H9 (cell line): Measurements from ENCODE around the gene BRD9. TPM values are rescaled to one million over a fixed set of nuclear protein-coding genes. Genes with fewer than 3 reads are reported as not detected.

ENCODE experiments used
- DNase-seq: peaks from one replicate; pipeline ENCODE4 v3.0.0-alpha.2; 2017
- H2AFZ ChIP-seq: one replicate; pipeline ENCODE4 v1.6.1; 2013; ENCODE audit warnings: mild to moderate bottlenecking, low read length, control low read depth, moderate library complexity
- H2AK5ac ChIP-seq: 2 replicates; pipeline ENCODE4 v1.6.1; 2013; ENCODE audit warnings: low read length, control low read depth, mixed read lengths; ENCODE audit not compliant: insufficient read length
- H2BK120ac ChIP-seq: one replicate; pipeline ENCODE4 v1.6.1; 2013; ENCODE audit warnings: low read depth, mild to moderate bottlenecking, low read length, control low read depth, inconsistent platforms; ENCODE audit not compliant: poor library complexity, severe bottlenecking
- H2BK12ac ChIP-seq: 2 replicates; pipeline ENCODE4 v1.6.1; 2013; ENCODE audit warnings: low read length, control low read depth, mixed read lengths, low read depth; ENCODE audit not compliant: insufficient read length
- H2BK15ac ChIP-seq: 2 replicates; pipeline ENCODE4 v1.6.1; 2013; ENCODE audit warnings: low read depth, low read length, control low read depth
- H2BK20ac ChIP-seq: one replicate; pipeline ENCODE4 v1.6.1; 2013; ENCODE audit warnings: low read depth, mild to moderate bottlenecking, low read length, control low read depth, inconsistent platforms; ENCODE audit not compliant: poor library complexity, severe bottlenecking
- H2BK5ac ChIP-seq: 2 replicates; pipeline ENCODE4 v1.6.1; 2013; ENCODE audit warnings: low read length, control low read depth, mixed read lengths; ENCODE audit not compliant: insufficient read length
- H3K14ac ChIP-seq: 2 replicates; pipeline ENCODE4 v1.6.1; 2013; ENCODE audit warnings: low read length, control low read depth; ENCODE audit not compliant: insufficient read depth
- H3K18ac ChIP-seq: 2 replicates; pipeline ENCODE4 v1.6.1; 2013; ENCODE audit warnings: low read depth, mild to moderate bottlenecking, mixed read lengths, low read length, control low read depth; ENCODE audit not compliant: insufficient read length
- H3K23ac ChIP-seq: 2 replicates; pipeline ENCODE4 v1.6.1; 2013; ENCODE audit warnings: low read length, control low read depth, mixed read lengths, low read depth; ENCODE audit not compliant: insufficient read length
- H3K23me2 ChIP-seq: 2 replicates; pipeline ENCODE4 v1.6.1; 2013; ENCODE audit warnings: low read depth, mild to moderate bottlenecking, mixed read lengths, low read length, control low read depth; ENCODE audit not compliant: insufficient read length, poor library complexity, severe bottlenecking
- H3K27ac ChIP-seq: 2 replicates; pipeline ENCODE4 v1.5.1; 2013; ENCODE audit warnings: low read length, control low read depth, mixed read lengths, low read depth; ENCODE audit not compliant: insufficient read length
- H3K27me3 ChIP-seq: 2 replicates; pipeline ENCODE4 v1.6.1; 2013; ENCODE audit warnings: low read length, control low read depth, inconsistent platforms; ENCODE audit not compliant: insufficient read depth
- H3K4ac ChIP-seq: 2 replicates; pipeline ENCODE4 v1.6.1; 2013; ENCODE audit warnings: low read depth, mild to moderate bottlenecking, control low read depth, inconsistent platforms, low read length, moderate library complexity
- H3K4me1 ChIP-seq: 2 replicates; pipeline ENCODE4 v1.6.1; 2013; ENCODE audit warnings: low read length, control low read depth, inconsistent platforms; ENCODE audit not compliant: insufficient read depth
- H3K4me2 ChIP-seq: 2 replicates; pipeline ENCODE4 v1.6.1; 2013; ENCODE audit warnings: low read length, control low read depth, mixed read lengths; ENCODE audit not compliant: insufficient read length, insufficient read depth
- H3K56ac ChIP-seq: 2 replicates; pipeline ENCODE4 v1.6.1; 2013; ENCODE audit warnings: low read depth, mild to moderate bottlenecking, mixed read lengths, low read length, control low read depth; ENCODE audit not compliant: insufficient read length
- H3K79me1 ChIP-seq: 2 replicates; pipeline ENCODE4 v1.6.1; 2013; ENCODE audit warnings: low read depth, mild to moderate bottlenecking, moderate library complexity, low read length, control low read depth, inconsistent platforms; ENCODE audit not compliant: insufficient read depth, poor library complexity, severe bottlenecking
- H3K79me2 ChIP-seq: 2 replicates; pipeline ENCODE4 v1.6.1; 2013; ENCODE audit warnings: low read length, control low read depth, inconsistent platforms; ENCODE audit not compliant: insufficient read depth
- H3K9ac ChIP-seq: 2 replicates; pipeline ENCODE4 v1.6.1; 2013; ENCODE audit warnings: low read length, control low read depth, mixed read lengths; ENCODE audit not compliant: insufficient read length; ENCODE audit errors: extremely low read depth
- H3K9me3 ChIP-seq: one replicate; pipeline ENCODE4 v1.6.1; 2013; ENCODE audit warnings: low read depth, low read length, inconsistent platforms; ENCODE audit not compliant: control insufficient read depth
- H3T11ph ChIP-seq: one replicate; pipeline ENCODE4 v1.6.1; 2013; ENCODE audit warnings: mild to moderate bottlenecking, low read length, control low read depth, inconsistent platforms
- H4K20me1 ChIP-seq: one replicate; pipeline ENCODE4 v1.6.1; 2013; ENCODE audit not compliant: control insufficient read depth, insufficient read length, insufficient read depth
- H4K5ac ChIP-seq: 2 replicates; pipeline ENCODE4 v1.6.1; 2013; ENCODE audit warnings: low read depth, mild to moderate bottlenecking, mixed read lengths, low read length, control low read depth; ENCODE audit not compliant: insufficient read length
- H4K8ac ChIP-seq: replicated peaks from 2 replicates; pipeline ENCODE4 v1.6.1; 2013; ENCODE audit warnings: low read length, control low read depth, mixed read lengths, low read depth; ENCODE audit not compliant: insufficient read length
- H4K91ac ChIP-seq: 2 replicates; pipeline ENCODE4 v1.6.1; 2013; ENCODE audit warnings: low read depth, mild to moderate bottlenecking, moderate library complexity, mixed read lengths, low read length, control low read depth; ENCODE audit not compliant: insufficient read length
- H3K27ac Mint-ChIP-seq, 3 experiments: 2 replicates in 2 of 3; 3 replicates in 1 of 3; pipeline ENCODE4 v1.8.0; 2020 to 2021; ENCODE audit warnings: mixed read lengths in 3 of 3, mild to moderate bottlenecking in 1 of 3, moderate library complexity in 1 of 3
- H3K27me3 Mint-ChIP-seq: 2 replicates; pipeline ENCODE4 v1.8.0; 2021; ENCODE audit warnings: low read depth, mild to moderate bottlenecking, moderate library complexity, mixed read lengths
- H3K36me3 Mint-ChIP-seq, 3 experiments: 2 replicates in 2 of 3; 3 replicates in 1 of 3; pipeline ENCODE4 v1.8.0; 2020 to 2021; ENCODE audit warnings: low read depth in 3 of 3, mixed read lengths in 3 of 3; ENCODE audit not compliant: insufficient read depth in 1 of 3
- H3K4me1 Mint-ChIP-seq, 2 experiments: 2 replicates each; pipeline ENCODE4 v1.8.0; 2020; ENCODE audit warnings: mixed read lengths in 2 of 2
- H3K4me3 Mint-ChIP-seq, 2 experiments: 2 replicates in 1 of 2; 3 replicates in 1 of 2; pipeline ENCODE4 v1.8.0; 2020 to 2021; ENCODE audit warnings: mild to moderate bottlenecking in 2 of 2, mixed read lengths in 2 of 2, moderate library complexity in 1 of 2
- H3K9me3 Mint-ChIP-seq, 2 experiments: 2 replicates in 1 of 2; 3 replicates in 1 of 2; pipeline ENCODE4 v1.8.0; 2020; ENCODE audit warnings: mild to moderate bottlenecking in 2 of 2, mixed read lengths in 2 of 2, moderate library complexity in 1 of 2
- WGBS: extraction: QIAGEN DNeasy Blood & Tissue Kit; methylation state at CpG from one replicate; pipeline ENCODE4 v1.1.7; 2013; ENCODE audit warnings: missing lambda C conversion rate, low lambda C conversion rate, mixed read lengths; ENCODE audit not compliant: insufficient read length; ENCODE audit errors: extremely low coverage; 5-methylcytosine and 5-hydroxymethylcytosine counted together
- total RNA-seq: library from RNA; stranded (reverse); gene quantifications from 2 replicates; pipeline ENCODE4 v1.2.1, GENCODE V29; 2021
- TF ChIP-seq, protein P1 (sequence below): fragments of 200-600 bp; sonication (generic); conservative IDR thresholded peaks from 3 replicates; pipeline ENCODE4 v1.8.0; 2021; ENCODE audit warnings: antibody characterized with exemption, mild to moderate bottlenecking

Gene BRD9
- total RNA-seq, 1 experiment from 2014 or later = 70.5 TPM

DNA sequence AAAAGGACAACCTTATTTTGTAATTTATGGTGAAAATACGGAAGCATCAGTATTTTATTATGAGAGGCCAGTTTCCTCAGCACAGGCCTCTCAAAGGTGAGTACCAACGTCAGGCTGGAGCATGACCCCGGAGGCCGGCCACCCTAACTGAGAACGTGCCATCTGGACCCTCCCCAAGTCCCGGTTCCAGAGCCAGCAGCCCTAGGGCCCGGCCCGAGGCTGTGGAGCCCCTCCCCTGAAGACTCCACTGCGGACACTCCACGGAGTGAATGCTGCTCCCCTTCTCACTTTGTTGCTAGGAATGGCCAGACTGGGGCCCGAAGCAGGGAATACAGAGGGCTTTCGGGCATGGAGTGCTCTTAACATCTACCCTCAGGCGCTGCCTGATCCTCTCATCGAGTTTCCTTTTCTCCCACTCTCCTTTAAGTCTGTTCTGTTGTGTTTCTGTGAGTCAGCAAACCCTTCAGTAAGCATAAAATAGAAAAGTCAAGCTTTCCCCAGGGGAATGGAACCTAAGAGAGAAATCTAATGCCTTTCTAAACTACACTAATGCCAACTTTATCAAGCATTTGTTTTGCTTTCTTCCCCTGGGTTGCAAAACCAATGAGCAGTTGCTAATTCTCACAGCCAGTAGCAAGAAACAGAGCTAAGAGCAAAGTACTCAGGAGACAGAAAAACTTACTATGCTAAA is 4.5 kb downstream of the BRD9 start:
- no peaks in the 10 kb centered on the region for H3K27me3 Mint-ChIP-seq
- H3K9me3 Mint-ChIP-seq = no peaks in the 10 kb centered on the region
- Histone ChIP-seq H3K27ac (no peak overlapping the region), H3K4ac (no peak overlapping the region), H3K14ac (no peak overlapping the region), H4K5ac (no peak overlapping the region), H3K23ac (no peak overlapping the region), H3K4me2 (no peak overlapping the region), H3K79me1 (peaks cover 10% of the 10 kb centered on the region), H4K8ac (no peak overlapping the region), H2BK20ac (no peak overlapping the region), H4K91ac (no peak overlapping the region), H3T11ph (no peak overlapping the region), H3K4me1 (no peaks in the 10 kb centered on the region), H2BK15ac (no peak overlapping the region), H2AFZ (no peak overlapping the region), H3K9ac (no peak overlapping the region), H2BK12ac (no peak overlapping the region), H2BK5ac (no peak overlapping the region), H3K9me3 (no peaks in the 10 kb centered on the region), H2BK120ac (no peak overlapping the region), H3K79me2 (peaks cover 17% of the 10 kb centered on the region; the same call in 1 of the 2 replicates), H3K18ac (no peak overlapping the region), H4K20me1 (no peaks in the 10 kb centered on the region), H3K23me2 (peaks cover 6% of the 10 kb centered on the region), H3K27me3 (no peaks in the 10 kb centered on the region), H3K56ac (no peak overlapping the region), H2AK5ac (no peak overlapping the region)
- no CpG with 5 or more reads among the region's 14 CpGs for WGBS
- H3K4me3 Mint-ChIP-seq = no peak overlapping the region
- H3K4me1 Mint-ChIP-seq = peaks cover 8 to 10% of the 10 kb centered on the region in 2 experiments
- TF ChIP-seq, protein P1, sequence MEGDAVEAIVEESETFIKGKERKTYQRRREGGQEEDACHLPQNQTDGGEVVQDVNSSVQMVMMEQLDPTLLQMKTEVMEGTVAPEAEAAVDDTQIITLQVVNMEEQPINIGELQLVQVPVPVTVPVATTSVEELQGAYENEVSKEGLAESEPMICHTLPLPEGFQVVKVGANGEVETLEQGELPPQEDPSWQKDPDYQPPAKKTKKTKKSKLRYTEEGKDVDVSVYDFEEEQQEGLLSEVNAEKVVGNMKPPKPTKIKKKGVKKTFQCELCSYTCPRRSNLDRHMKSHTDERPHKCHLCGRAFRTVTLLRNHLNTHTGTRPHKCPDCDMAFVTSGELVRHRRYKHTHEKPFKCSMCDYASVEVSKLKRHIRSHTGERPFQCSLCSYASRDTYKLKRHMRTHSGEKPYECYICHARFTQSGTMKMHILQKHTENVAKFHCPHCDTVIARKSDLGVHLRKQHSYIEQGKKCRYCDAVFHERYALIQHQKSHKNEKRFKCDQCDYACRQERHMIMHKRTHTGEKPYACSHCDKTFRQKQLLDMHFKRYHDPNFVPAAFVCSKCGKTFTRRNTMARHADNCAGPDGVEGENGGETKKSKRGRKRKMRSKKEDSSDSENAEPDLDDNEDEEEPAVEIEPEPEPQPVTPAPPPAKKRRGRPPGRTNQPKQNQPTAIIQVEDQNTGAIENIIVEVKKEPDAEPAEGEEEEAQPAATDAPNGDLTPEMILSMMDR = no peak
- H3K27ac Mint-ChIP-seq = peak overlapping the region in 1 of 3 experiments; percentile 61; a peak in 1 of 7 replicates
- DNase-seq = no peak
- H3K36me3 Mint-ChIP-seq = peaks cover 72 to 92% (median 87%) of the 10 kb centered on the region in 3 experiments
